OCI-LY7 (cell line): ENCODE results near the gene MRPS34. TPM values are rescaled to one million over a fixed set of nuclear protein-coding genes. Genes with fewer than 3 reads are reported as not detected.

Experiments
- BruUV-seq: library from RNA; stranded (reverse); fragments of 400-500 nt; replicated peaks from 2 replicates; lab custom pipeline; 2021; lab: Mats Ljungman, UMichigan
- CTCF ChIA-PET: fragments of 300-600 bp; sonication (Branson Sonifier 250); formaldehyde crosslinking; loops from one replicate; lab custom pipeline; 2022; ENCODE audit warnings: antibody characterized with exemption; ENCODE audit not compliant: unreplicated experiment; lab: Charles Lee
- POLR2A ChIA-PET: fragments of 300-600 bp; sonication (Branson Sonifier 250); formaldehyde crosslinking; loops from one replicate; lab custom pipeline; 2022; ENCODE audit warnings: antibody characterized with exemption; lab: Charles Lee
- DNase-seq: peaks from one replicate; pipeline ENCODE4 v3.0.0-alpha.2; 2015; ENCODE audit warnings: low spot score
- H2AFZ ChIP-seq: fragments of 200-600 bp; sonication (generic), shearing (Covaris generic); 2 replicates; pipeline ENCODE4 v1.6.1; 2014; ENCODE audit warnings: mild to moderate bottlenecking, antibody characterized with exemption, low read length, moderate library complexity
- H3K27ac ChIP-seq: fragments of 200-600 bp; sonication (generic); 2 replicates; pipeline ENCODE4 v1.5.1; 2014; ENCODE audit warnings: mixed run types, low read depth, mild to moderate bottlenecking, moderate library complexity, low read length, inconsistent platforms; ENCODE audit not compliant: poor library complexity, severe bottlenecking
- H3K36me3 ChIP-seq: fragments of 200-600 bp; sonication (generic); 2 replicates; pipeline ENCODE4 v1.6.1; 2014; ENCODE audit warnings: mild to moderate bottlenecking, antibody characterized with exemption, low read length, moderate library complexity, mixed read lengths; ENCODE audit not compliant: insufficient read depth
- H3K4me1 ChIP-seq: fragments of 200-600 bp; sonication (generic); 2 replicates; pipeline ENCODE4 v1.5.1; 2014; ENCODE audit warnings: mild to moderate bottlenecking, low read length; ENCODE audit not compliant: insufficient read depth, poor library complexity, severe bottlenecking
- H3K4me2 ChIP-seq: fragments of 200-600 bp; sonication (generic); 2 replicates; pipeline ENCODE4 v1.6.1; 2014; ENCODE audit warnings: mild to moderate bottlenecking, low read length
- H3K4me3 ChIP-seq: fragments of 200-600 bp; sonication (generic); 2 replicates; pipeline ENCODE4 v1.5.1; 2014; ENCODE audit warnings: mild to moderate bottlenecking, low read depth, low read length; ENCODE audit not compliant: poor library complexity, severe bottlenecking
- H3K79me2 ChIP-seq: fragments of 200-600 bp; sonication (generic); 2 replicates; pipeline ENCODE4 v1.6.1; 2016; ENCODE audit warnings: low read depth, mild to moderate bottlenecking, low read length, moderate library complexity, mixed read lengths; ENCODE audit not compliant: insufficient read depth
- H3K9me2 ChIP-seq: fragments of 200-600 bp; sonication (generic); 2 replicates; pipeline ENCODE4 v1.6.1; 2016; ENCODE audit warnings: mild to moderate bottlenecking, low read length, mixed read lengths; ENCODE audit not compliant: insufficient read depth
- H3K9me3 ChIP-seq: fragments of 200-600 bp; sonication (generic); 2 replicates; pipeline ENCODE4 v1.6.1; 2014; ENCODE audit warnings: mild to moderate bottlenecking, mixed run types, low read length, mixed read lengths
- H4K20me1 ChIP-seq: fragments of 200-600 bp; sonication (generic); 2 replicates; pipeline ENCODE4 v1.6.1; 2014; ENCODE audit warnings: mild to moderate bottlenecking, antibody characterized with exemption, low read length, moderate library complexity, mixed read lengths; ENCODE audit not compliant: insufficient read depth
- EZH2phosphoT487 ChIP-seq: fragments of 200-600 bp; sonication (generic); IDR thresholded peaks from 2 replicates; pipeline ENCODE4 v1.6.1; 2018; ENCODE audit warnings: low read depth, borderline replicate concordance, mild to moderate bottlenecking, mixed run types, antibody characterized with exemption, low read length, moderate library complexity, mixed read lengths
- intact Hi-C: fragments of 100-400 bp; cut with micrococcal nuclease; formaldehyde crosslinking; loops from one replicate; pipeline ENCODE4 v1.10.0; 2022; ENCODE audit not compliant: unreplicated experiment
- total RNA-seq, 2 experiments: library from RNA; depleted of rRNA in 1 of 2; stranded (reverse); fragments of >200 nt in 1 of 2; shearing (Covaris generic) in 1 of 2; gene quantifications; 2 replicates each; pipeline ENCODE4 v1.2.3, GENCODE V29; 2014 to 2022
- TF ChIP-seq, protein P1 (sequence below): fragments of 200-600 bp; sonication (generic); conservative IDR thresholded peaks from 2 replicates; pipeline ENCODE4 v1.5.1; 2014; ENCODE audit warnings: mild to moderate bottlenecking, antibody characterized with exemption, low read length, moderate library complexity, mixed read lengths

The MRPS34 gene
- total RNA-seq, 2 experiments from 2014 or later, result 170 to 196 TPM

DNA sequence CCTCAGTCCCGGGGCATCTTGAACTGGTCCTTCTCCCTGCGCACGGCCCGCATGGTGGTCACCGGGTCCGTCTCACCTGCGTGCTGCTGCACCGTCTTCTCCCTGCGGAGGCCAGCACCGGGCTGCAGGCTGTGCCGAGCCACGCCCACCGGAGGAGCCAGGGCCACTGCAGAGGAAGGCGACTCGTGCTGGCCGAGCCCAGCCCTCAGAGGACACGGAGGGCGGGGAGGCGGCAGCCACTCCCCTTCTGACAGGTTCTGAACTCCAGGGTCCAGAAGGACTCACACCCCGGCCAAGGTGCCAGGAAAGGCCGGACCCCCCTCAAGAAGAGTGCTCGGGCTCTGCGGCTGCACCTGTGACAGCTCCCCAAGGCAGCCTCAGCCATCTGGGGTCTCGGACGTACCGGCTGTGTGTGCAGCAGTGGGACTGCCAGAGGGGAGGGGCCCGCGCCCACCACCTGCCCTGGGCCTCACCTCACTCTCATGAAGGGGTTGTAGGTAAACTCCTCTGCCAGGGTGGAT is 36.4 kb upstream of the MRPS34 start:
- intact Hi-C loops, result no loop called here
- no peaks in the 10 kb centered on the region for H3K9me2 ChIP-seq
- ChIA-PET CTCF (no interaction called here), POLR2A (no interaction called here)
- H4K20me1 ChIP-seq, result no peaks in the 10 kb centered on the region
- H3K4me1 ChIP-seq, result no peaks in the 10 kb centered on the region
- H3K9me3 ChIP-seq, result no peaks in the 10 kb centered on the region
- H3K36me3 ChIP-seq, result no peaks in the 10 kb centered on the region
- H3K4me2 ChIP-seq, result no peak overlapping the region
- no peak overlapping the region for H2AFZ ChIP-seq
- H3K79me2 ChIP-seq, result no peaks in the 10 kb centered on the region
- TF ChIP-seq EZH2phosphoT487, result no peak
- TF ChIP-seq, protein P1, sequence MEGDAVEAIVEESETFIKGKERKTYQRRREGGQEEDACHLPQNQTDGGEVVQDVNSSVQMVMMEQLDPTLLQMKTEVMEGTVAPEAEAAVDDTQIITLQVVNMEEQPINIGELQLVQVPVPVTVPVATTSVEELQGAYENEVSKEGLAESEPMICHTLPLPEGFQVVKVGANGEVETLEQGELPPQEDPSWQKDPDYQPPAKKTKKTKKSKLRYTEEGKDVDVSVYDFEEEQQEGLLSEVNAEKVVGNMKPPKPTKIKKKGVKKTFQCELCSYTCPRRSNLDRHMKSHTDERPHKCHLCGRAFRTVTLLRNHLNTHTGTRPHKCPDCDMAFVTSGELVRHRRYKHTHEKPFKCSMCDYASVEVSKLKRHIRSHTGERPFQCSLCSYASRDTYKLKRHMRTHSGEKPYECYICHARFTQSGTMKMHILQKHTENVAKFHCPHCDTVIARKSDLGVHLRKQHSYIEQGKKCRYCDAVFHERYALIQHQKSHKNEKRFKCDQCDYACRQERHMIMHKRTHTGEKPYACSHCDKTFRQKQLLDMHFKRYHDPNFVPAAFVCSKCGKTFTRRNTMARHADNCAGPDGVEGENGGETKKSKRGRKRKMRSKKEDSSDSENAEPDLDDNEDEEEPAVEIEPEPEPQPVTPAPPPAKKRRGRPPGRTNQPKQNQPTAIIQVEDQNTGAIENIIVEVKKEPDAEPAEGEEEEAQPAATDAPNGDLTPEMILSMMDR, result no peak
- no peak overlapping the region for H3K27ac ChIP-seq
- no TSS peak for BruUV-seq
- no peak overlapping the region for H3K4me3 ChIP-seq
- DNase-seq, result no peak

DNA sequence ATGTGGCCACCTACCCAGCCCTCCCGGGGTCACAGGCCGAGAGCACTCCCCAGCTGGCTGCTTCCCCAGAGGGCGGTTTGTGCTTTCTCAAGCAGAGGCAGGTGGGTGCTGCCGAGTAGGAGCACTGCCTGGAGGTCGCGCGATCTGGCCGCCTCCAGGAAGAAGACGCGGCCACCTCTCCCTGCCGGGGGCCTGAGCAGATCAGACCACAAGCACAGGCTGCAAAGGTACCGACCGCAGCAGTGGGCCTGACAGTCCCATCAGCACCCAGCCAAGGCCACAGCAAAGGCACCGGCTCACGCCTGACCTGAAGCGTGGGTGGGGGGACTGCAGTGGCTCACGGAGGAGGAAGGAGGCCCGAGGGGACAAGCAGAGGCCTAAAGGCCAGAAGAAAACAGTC is 35.8 kb upstream of the MRPS34 start:
- no peaks in the 10 kb centered on the region for H3K79me2 ChIP-seq
- ChIA-PET POLR2A (no interaction called here), CTCF (no interaction called here)
- H3K9me2 ChIP-seq, result no peaks in the 10 kb centered on the region
- no peaks in the 10 kb centered on the region for H3K36me3 ChIP-seq
- H3K27ac ChIP-seq, result no peak overlapping the region
- intact Hi-C loops, result no loop called here
- H3K4me1 ChIP-seq, result no peaks in the 10 kb centered on the region
- no peak overlapping the region for H3K4me3 ChIP-seq
- no TSS peak for BruUV-seq
- no peak overlapping the region for H3K4me2 ChIP-seq
- no peaks in the 10 kb centered on the region for H3K9me3 ChIP-seq
- H4K20me1 ChIP-seq, result no peaks in the 10 kb centered on the region
- DNase-seq, result no peak
- TF ChIP-seq EZH2phosphoT487, result no peak
- TF ChIP-seq, protein P1, result no peak
- H2AFZ ChIP-seq, result no peak overlapping the region

DNA sequence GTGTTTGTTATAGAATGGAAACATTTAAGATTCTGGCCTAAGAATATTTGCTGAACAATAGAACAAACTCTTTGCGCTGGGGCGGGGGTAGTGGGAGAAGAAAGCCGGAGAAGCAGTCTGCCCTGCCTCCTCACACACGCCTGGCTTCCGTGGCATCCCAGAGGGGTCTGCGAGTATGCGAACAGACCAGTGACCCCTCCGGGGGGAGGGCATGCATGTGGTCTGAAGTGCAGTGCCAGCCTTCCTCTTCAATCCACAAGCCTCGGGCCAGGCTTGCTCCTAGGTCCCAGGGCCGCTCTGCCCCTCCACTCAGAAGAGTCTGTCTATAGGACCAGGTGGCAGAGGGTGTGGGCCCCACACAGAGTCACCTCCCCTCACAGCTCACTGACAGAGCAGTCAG is 34.7 kb upstream of the MRPS34 start:
- H4K20me1 ChIP-seq, result no peaks in the 10 kb centered on the region
- H3K9me2 ChIP-seq, result no peaks in the 10 kb centered on the region
- no peak overlapping the region for H2AFZ ChIP-seq
- DNase-seq, result no peak
- CTCF ChIA-PET, result no interaction called here
- no peaks in the 10 kb centered on the region for H3K36me3 ChIP-seq
- no peak overlapping the region for H3K27ac ChIP-seq
- no peaks in the 10 kb centered on the region for H3K4me1 ChIP-seq
- H3K79me2 ChIP-seq, result no peaks in the 10 kb centered on the region
- POLR2A ChIA-PET, result no interaction called here
- TF ChIP-seq, protein P1, result no peak
- TF ChIP-seq EZH2phosphoT487, result no peak
- H3K4me3 ChIP-seq, result no peak overlapping the region
- no peaks in the 10 kb centered on the region for H3K9me3 ChIP-seq
- H3K4me2 ChIP-seq, result no peak overlapping the region
- BruUV-seq, result no TSS peak
- intact Hi-C loops, result no loop called here
